ENCODE data around the gene ZNF878.
"Not testable (repeated sequence)": the region's sequence is repeated elsewhere in the genome, so short reads cannot be mapped to it uniquely, and the experiment has no call there.

Gene ZNF878

DNA sequence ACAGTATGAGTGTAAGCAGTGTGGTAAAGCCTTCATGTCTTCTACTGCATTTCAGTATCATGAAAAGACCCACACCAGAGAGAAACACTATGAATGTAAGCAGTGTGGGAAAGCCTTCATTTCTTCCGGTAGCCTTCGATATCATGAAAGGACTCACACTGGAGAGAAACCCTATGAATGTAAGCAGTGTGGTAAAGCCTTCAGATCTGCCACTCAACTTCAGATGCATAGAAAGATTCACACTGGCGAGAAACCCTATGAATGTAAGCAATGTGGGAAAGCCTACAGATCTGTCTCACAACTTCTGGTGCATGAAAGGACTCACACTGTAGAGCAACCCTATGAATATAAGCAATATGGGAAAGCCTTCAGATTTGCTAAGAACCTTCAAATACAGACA lies 24.6 kb upstream of the ZNF878 start:
- Histone ChIP-seq H3K36me3 (peaks cover 92% of the 10 kb centered on the region), H3K9me3 (peaks cover 100% of the 10 kb centered on the region), H3K27ac (no peak overlapping the region), H3K9ac (no peak overlapping the region), H3K4me1 (0 out of 2 replicates have a peak, but pooled peaks cover 8% of the 10 kb centered on the region), H3K27me3 (no peaks in the 10 kb centered on the region; the same call in 1 of the 2 replicates), H3K4me2 (no peak overlapping the region), H3K4me3 (peak overlapping the region; percentile 43), H4K20me1 (no peaks in the 10 kb centered on the region)
- TF ChIP-seq Cebpa-rat (IDR thresholded peaks at IDR 0.05) = no peak

DNA sequence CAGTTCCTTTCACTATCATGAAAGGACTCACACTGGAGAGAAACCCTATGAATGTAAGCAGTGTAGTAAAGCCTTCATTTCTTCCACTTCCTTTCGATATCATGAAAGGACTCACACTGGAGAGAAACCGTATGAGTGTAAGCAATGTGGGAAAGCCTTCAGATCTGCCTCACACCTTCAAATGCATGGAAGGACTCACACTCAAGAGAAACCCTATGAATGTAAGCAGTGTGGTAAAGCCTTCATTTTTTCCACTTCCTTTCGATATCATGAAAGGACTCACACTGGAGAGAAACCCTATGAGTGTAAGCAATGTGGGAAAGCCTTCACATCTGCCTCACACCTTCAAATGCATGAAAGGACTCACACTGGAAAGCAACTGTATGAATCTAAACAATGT lies 23.6 kb upstream of the ZNF878 start:
- Histone ChIP-seq H3K36me3 (peaks cover 94% of the 10 kb centered on the region), H3K9me3 (peaks cover 100% of the 10 kb centered on the region), H3K4me3 (peak overlapping the region; percentile 43; the same call in 1 of the 2 replicates)
- H3K9ac ChIP-seq, H4K20me1 ChIP-seq, H3K27ac ChIP-seq, H3K4me2 ChIP-seq, H3K27me3 ChIP-seq, H3K4me1 ChIP-seq: not testable (repeated sequence)

GRCh38 chr19:12075538-12076139 lies 22.9 kb upstream of the ZNF878 start:
- Histone ChIP-seq H3K4me2 (no peak overlapping the region), H3K4me3 (peak overlapping the region; percentile 43; the same call in 1 of the 2 replicates), H3K27me3 (no peaks in the 10 kb centered on the region; the same call in 1 of the 2 replicates), H3K4me1 (0 out of 2 replicates have a peak, but pooled peaks cover 8% of the 10 kb centered on the region), H3K36me3 (peaks cover 94% of the 10 kb centered on the region), H3K9me3 (peaks cover 100% of the 10 kb centered on the region), H4K20me1 (no peaks in the 10 kb centered on the region), H3K9ac (no peak overlapping the region), H3K27ac (no peak overlapping the region)
- no peak for TF ChIP-seq Cebpa-rat (IDR thresholded peaks at IDR 0.05)

DNA sequence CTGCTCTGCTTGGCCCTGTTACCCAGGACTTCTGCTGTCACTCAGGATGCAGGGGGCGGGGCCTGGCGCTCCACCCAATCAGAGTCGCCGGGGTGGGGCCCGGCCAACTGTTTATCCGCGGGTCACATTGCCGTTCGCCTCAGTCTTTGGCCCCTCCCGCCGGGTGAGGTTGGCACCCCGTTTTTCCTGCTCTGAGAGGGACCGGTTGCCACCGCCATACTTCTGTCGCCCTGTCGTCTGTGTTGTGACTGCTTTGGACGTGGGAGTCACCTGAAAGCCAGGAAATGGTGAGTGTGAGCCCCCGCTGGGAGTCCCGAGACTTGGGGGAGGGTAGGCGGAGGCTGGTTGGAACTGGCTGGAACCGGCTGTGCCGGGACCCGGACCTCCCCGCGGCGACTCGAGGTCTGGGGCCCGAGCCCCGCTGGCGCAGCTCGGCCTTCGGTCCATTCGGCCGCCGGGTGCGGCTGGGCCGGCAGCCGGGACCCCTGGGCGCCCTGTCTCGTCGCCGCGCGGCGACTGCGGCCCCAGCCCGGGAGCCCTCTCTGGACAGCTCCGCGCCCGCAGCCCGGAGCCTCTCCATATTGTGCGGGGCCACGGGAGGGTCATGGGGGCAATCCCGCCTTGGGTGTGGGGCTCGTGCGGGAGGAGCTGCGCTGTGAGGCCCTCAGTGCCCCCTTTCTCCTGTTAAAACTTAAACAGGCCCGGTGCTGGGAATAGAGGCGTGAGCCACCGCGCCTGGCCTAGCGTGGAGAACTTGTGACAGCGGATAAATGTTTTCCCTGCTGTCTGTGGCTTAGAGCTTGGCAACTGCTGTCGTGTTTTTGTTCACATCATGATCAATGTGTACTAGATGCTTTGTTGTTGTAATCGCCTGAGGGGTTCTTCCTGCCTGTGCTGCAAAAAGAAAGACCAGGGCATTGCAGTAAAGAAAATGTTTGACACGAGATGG lies 12.1 kb upstream of the ZNF878 start, which contains the start of gene ZNF844:
Gene ZNF844, plus strand, starts transcription at position 142 of the 949 bp plus-strand sequence. Its CDS starts 143 bp downstream, at position 285.
- H3K9ac ChIP-seq = peak within 1 kb of the TSS; percentile 94
- peak within 1 kb of the TSS; percentile 90 for H3K4me3 ChIP-seq
- no peaks in the 10 kb centered on the region for H3K27me3 ChIP-seq
- H3K27ac ChIP-seq = peak within 1 kb of the TSS; percentile 95
- H3K4me1 ChIP-seq = peaks cover 20% of the 10 kb centered on the region
- no peak for TF ChIP-seq Cebpa-rat (IDR thresholded peaks at IDR 0.05)
- H4K20me1 ChIP-seq = no peaks in the 10 kb centered on the region
- H3K9me3 ChIP-seq = peaks cover 42% of the 10 kb centered on the region
- H3K36me3 ChIP-seq = peaks cover 30% of the 10 kb centered on the region
- H3K4me2 ChIP-seq = peak within 1 kb of the TSS; percentile 85

GRCh38 chr19:12055784-12056183 lies 3.0 kb upstream of the ZNF878 start:
- 0 out of 2 replicates have a peak, but pooled peaks cover 3% of the 10 kb centered on the region for H3K9me3 ChIP-seq
- H3K36me3 ChIP-seq = no peaks in the 10 kb centered on the region
- no peak overlapping the region for H3K27ac ChIP-seq
- no peak for TF ChIP-seq Cebpa-rat (IDR thresholded peaks at IDR 0.05)
- no peaks in the 10 kb centered on the region for H4K20me1 ChIP-seq
- no peak overlapping the region for H3K4me2 ChIP-seq
- H3K27me3 ChIP-seq = no peaks in the 10 kb centered on the region
- H3K9ac ChIP-seq = no peak overlapping the region
- peaks cover 24% of the 10 kb centered on the region for H3K4me1 ChIP-seq
- H3K4me3 ChIP-seq = no peak overlapping the region

DNA sequence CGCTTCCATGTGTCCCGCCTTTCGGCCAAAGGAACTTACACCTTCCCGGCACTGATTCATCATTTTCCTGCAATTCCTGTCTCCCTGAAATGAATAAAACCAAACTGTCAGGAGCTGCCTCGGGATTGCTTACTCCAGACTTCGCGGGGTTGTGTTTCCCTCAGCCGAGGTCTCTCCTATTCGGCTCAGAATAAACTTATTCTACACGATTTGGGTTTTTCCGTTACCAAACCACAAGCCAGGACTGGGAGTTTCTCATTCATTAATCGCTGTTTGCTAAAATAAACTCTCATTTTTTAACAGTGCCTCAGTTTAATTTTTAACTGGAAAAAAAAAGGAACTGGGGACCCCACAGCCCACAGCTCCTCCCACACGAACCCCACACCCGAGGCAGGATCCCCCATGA lies 667 bp downstream of the ZNF878 start:
- peak overlapping the region; percentile 89 for H3K4me3 ChIP-seq
- TF ChIP-seq Cebpa-rat (IDR thresholded peaks at IDR 0.05) = no peak
- H3K4me1 ChIP-seq = peaks cover 10% of the 10 kb centered on the region
- H4K20me1 ChIP-seq = no peaks in the 10 kb centered on the region
- no peaks in the 10 kb centered on the region for H3K27me3 ChIP-seq
- peak overlapping the region; percentile 78 for H3K27ac ChIP-seq
- H3K9me3 ChIP-seq = peaks cover 38% of the 10 kb centered on the region
- H3K4me2 ChIP-seq = peak overlapping the region; percentile 95
- peak overlapping the region; percentile 84 for H3K9ac ChIP-seq
- peaks cover 33% of the 10 kb centered on the region for H3K36me3 ChIP-seq

GRCh38 chr19:12047868-12048267 lies 4.9 kb downstream of the ZNF878 start:
- H3K9ac ChIP-seq = no peak overlapping the region
- no peaks in the 10 kb centered on the region for H4K20me1 ChIP-seq
- no peak overlapping the region for H3K27ac ChIP-seq
- peaks cover 80% of the 10 kb centered on the region for H3K9me3 ChIP-seq
- H3K4me2 ChIP-seq = no peak overlapping the region
- no peak for TF ChIP-seq Cebpa-rat (IDR thresholded peaks at IDR 0.05)
- H3K4me1 ChIP-seq = peaks cover 10% of the 10 kb centered on the region
- no peaks in the 10 kb centered on the region for H3K27me3 ChIP-seq
- 0 out of 2 replicates have a peak overlapping the region, but pooled peaks have one; percentile 8 for H3K4me3 ChIP-seq
- peaks cover 75% of the 10 kb centered on the region for H3K36me3 ChIP-seq

DNA sequence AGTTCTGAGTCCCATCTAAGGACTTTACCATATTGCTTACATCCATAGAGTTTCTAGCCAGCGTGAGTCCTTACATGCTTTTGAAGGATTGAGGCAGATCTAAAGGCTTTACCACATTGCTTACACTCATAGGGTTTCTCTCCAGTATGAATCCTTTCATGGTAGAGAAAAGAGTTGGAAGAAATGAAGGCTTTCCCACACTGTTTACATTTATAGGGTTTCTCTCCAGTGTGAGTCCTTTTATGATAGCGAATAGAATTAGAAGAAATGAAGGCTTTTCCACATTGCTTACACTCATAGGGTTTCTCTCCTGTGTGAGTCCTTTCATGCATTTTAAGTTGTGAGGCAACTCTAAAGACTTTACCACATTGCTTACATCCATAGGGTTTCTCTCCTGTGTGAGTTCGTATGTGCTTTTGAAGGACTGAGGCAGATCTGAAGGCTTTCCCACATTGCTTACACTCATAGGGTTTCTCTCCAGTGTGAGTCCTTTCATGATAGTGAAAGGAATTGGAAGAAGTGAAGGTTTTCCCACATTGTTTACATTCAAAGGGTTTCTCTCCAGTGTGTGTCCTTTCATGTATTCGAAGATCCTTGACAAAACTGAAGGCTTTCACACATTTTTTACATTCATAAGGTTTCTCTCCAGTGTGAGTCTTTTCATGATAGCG lies 8.9 kb downstream of the ZNF878 start:
- Histone ChIP-seq H3K36me3 (peaks cover 100% of the 10 kb centered on the region), H3K27me3 (no peaks in the 10 kb centered on the region), H3K9ac (no peak overlapping the region), H3K4me1 (no peaks in the 10 kb centered on the region), H3K27ac (no peak overlapping the region), H3K9me3 (peaks cover 100% of the 10 kb centered on the region), H3K4me2 (no peak overlapping the region), H4K20me1 (no peaks in the 10 kb centered on the region), H3K4me3 (peak overlapping the region; percentile 22)
- TF ChIP-seq Cebpa-rat (IDR thresholded peaks at IDR 0.05) = no peak

DNA sequence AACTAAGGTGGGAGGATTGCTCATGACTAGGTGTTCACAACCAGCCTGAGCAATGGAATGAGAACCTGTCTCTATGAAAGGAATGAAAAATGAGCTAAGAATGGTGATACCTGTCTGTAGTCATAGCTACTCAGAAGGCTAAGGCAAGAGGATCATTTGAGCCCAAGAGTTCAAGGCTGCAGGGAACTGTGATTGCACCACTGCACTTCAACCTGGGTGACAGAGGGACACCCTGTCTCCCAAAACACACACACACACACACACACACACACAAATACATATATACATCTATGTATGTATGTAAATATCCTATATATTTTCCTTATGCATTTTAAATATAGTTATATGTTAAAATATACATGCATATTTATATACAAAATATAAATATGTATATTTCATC lies 9.9 kb downstream of the ZNF878 start:
- peaks cover 100% of the 10 kb centered on the region for H3K36me3 ChIP-seq

More for the DNA sequence above, 9.9 kb downstream of the ZNF878 start:
- no peak for TF ChIP-seq Cebpa-rat (IDR thresholded peaks at IDR 0.05)
- H3K4me3 ChIP-seq = no peak overlapping the region
- no peaks in the 10 kb centered on the region for H4K20me1 ChIP-seq
- peaks cover 100% of the 10 kb centered on the region for H3K9me3 ChIP-seq
- no peaks in the 10 kb centered on the region for H3K27me3 ChIP-seq
- H3K9ac ChIP-seq = no peak overlapping the region
- H3K4me1 ChIP-seq = no peaks in the 10 kb centered on the region
- no peak overlapping the region for H3K4me2 ChIP-seq
- H3K27ac ChIP-seq = no peak overlapping the region
